ENCODE data around the gene GSC.

Gene GSC

GRCh38 chr14:94761997-94762377, 7.9 kb downstream of the GSC start:
- Histone ChIP-seq H3K27ac (ENCODE audit: low read length) (no peak overlapping the region), H3K4me1 (ENCODE audit: low read length) (peaks cover 8% of the 10 kb centered on the region; the same call in 1 of the 2 replicates), H3K36me3 (replicated peaks; ENCODE audit: low read depth, low read length) (no peaks in the 10 kb centered on the region), H3K4me3 (ENCODE audit: low read length) (no peak overlapping the region), H4K20me1 (ENCODE audit: insufficient read depth, low read length) (no peaks in the 10 kb centered on the region), H3K79me2 (ENCODE audit: low read length) (no peaks in the 10 kb centered on the region), H3K9ac (ENCODE audit: low read length) (no peak overlapping the region), H3K9me3 (ENCODE audit: insufficient read depth, low read length) (no peaks in the 10 kb centered on the region), H3K27me3 (ENCODE audit: low read depth, low read length) (0 out of 2 replicates have a peak, but pooled peaks cover 10% of the 10 kb centered on the region), H3K4me2 (ENCODE audit: low read length) (no peak overlapping the region), H2AFZ (ENCODE audit: low read depth, low read length) (no peak overlapping the region)
- TF ChIP-seq EZH2phosphoT487 (IDR thresholded peaks at IDR 0.05; ENCODE audit: low read depth) = no peak
- no peak for TF ChIP-seq CTCF (IDR thresholded peaks at IDR 0.05; ENCODE audit: low read depth, low read length)

GRCh38 chr14:94761348-94761996, 8.4 kb downstream of the GSC start:
- no peaks in the 10 kb centered on the region for H3K79me2 ChIP-seq (ENCODE audit: low read length)
- H3K36me3 ChIP-seq (replicated peaks; ENCODE audit: low read depth, low read length) = no peaks in the 10 kb centered on the region

GRCh38 chr14:94756310-94756882, 13.5 kb downstream of the GSC start:
- H3K27ac ChIP-seq (ENCODE audit: low read length) = no peak overlapping the region
- H3K4me2 ChIP-seq (ENCODE audit: low read length) = no peak overlapping the region
- no peaks in the 10 kb centered on the region for H3K36me3 ChIP-seq (replicated peaks; ENCODE audit: low read depth, low read length)
- H3K9me3 ChIP-seq (ENCODE audit: insufficient read depth, low read length) = no peaks in the 10 kb centered on the region
- H3K9ac ChIP-seq (ENCODE audit: low read length) = no peak overlapping the region
- H4K20me1 ChIP-seq (ENCODE audit: insufficient read depth, low read length) = no peaks in the 10 kb centered on the region
- H3K27me3 ChIP-seq (ENCODE audit: low read depth, low read length) = 0 out of 2 replicates have a peak, but pooled peaks cover 5% of the 10 kb centered on the region
- H2AFZ ChIP-seq (ENCODE audit: low read depth, low read length) = no peak overlapping the region
- H3K4me3 ChIP-seq (ENCODE audit: low read length) = no peak overlapping the region
- H3K4me1 ChIP-seq (ENCODE audit: low read length) = peaks cover 8% of the 10 kb centered on the region; the same call in 1 of the 2 replicates
- no peak for TF ChIP-seq CTCF (IDR thresholded peaks at IDR 0.05; ENCODE audit: low read depth, low read length)
- H3K79me2 ChIP-seq (ENCODE audit: low read length) = no peaks in the 10 kb centered on the region

More at GRCh38 chr14:94761348-94761996, 8.4 kb downstream of the GSC start:
- Histone ChIP-seq H3K27me3 (ENCODE audit: low read depth, low read length) (0 out of 2 replicates have a peak, but pooled peaks cover 10% of the 10 kb centered on the region), H2AFZ (ENCODE audit: low read depth, low read length) (no peak overlapping the region), H3K4me2 (ENCODE audit: low read length) (no peak overlapping the region), H3K9me3 (ENCODE audit: insufficient read depth, low read length) (no peaks in the 10 kb centered on the region), H4K20me1 (ENCODE audit: insufficient read depth, low read length) (no peaks in the 10 kb centered on the region), H3K4me1 (ENCODE audit: low read length) (peaks cover 8% of the 10 kb centered on the region; the same call in 1 of the 2 replicates), H3K4me3 (ENCODE audit: low read length) (no peak overlapping the region), H3K27ac (ENCODE audit: low read length) (no peak overlapping the region), H3K9ac (ENCODE audit: low read length) (no peak overlapping the region)
- TF ChIP-seq EZH2phosphoT487 (IDR thresholded peaks at IDR 0.05; ENCODE audit: low read depth) = no peak
- TF ChIP-seq CTCF (IDR thresholded peaks at IDR 0.05; ENCODE audit: low read depth, low read length) = no peak

- H3K4me2 ChIP-seq (ENCODE audit: low read length) = no peak overlapping the region
- peaks cover 8% of the 10 kb centered on the region; the same call in 1 of the 2 replicates for H3K4me1 ChIP-seq (ENCODE audit: low read length)
- H2AFZ ChIP-seq (ENCODE audit: low read depth, low read length) = no peak overlapping the region
- no peaks in the 10 kb centered on the region for H3K9me3 ChIP-seq (ENCODE audit: insufficient read depth, low read length)
- no peaks in the 10 kb centered on the region for H4K20me1 ChIP-seq (ENCODE audit: insufficient read depth, low read length)
- 0 out of 2 replicates have a peak, but pooled peaks cover 5% of the 10 kb centered on the region for H3K27me3 ChIP-seq (ENCODE audit: low read depth, low read length)
- H3K36me3 ChIP-seq (replicated peaks; ENCODE audit: low read depth, low read length) = no peaks in the 10 kb centered on the region
- H3K79me2 ChIP-seq (ENCODE audit: low read length) = no peaks in the 10 kb centered on the region
- TF ChIP-seq EZH2phosphoT487 (IDR thresholded peaks at IDR 0.05; ENCODE audit: low read depth) (no peak), CTCF (IDR thresholded peaks at IDR 0.05; ENCODE audit: low read depth, low read length) (no peak)
- no peak overlapping the region for H3K9ac ChIP-seq (ENCODE audit: low read length)
- no peak overlapping the region for H3K4me3 ChIP-seq (ENCODE audit: low read length)
- no peak overlapping the region for H3K27ac ChIP-seq (ENCODE audit: low read length)
These were observed 15.4 kb downstream of the GSC start for GRCh38 chr14:94754391-94754942.
